B cell (primary cell): ENCODE measurements around the gene CD247. TPM values are rescaled to one million over a fixed set of nuclear protein-coding genes. Genes with fewer than 3 reads are reported as not detected.
A peak's percentile ranks its signal among the peaks of the same experiment; 100 is the strongest.

Source experiments
- ATAC-seq: fragments of 200-7000 bp; cut with Tn5 transposase; one replicate; pipeline ENCODE4 v1.10.0; 2021; ENCODE audit warnings: low read depth, mild to moderate bottlenecking, moderate number of reproducible peaks, moderate library complexity
- CTCF ChIA-PET: fragments of 350-600 bp; sonication (Branson Sonifier 250); formaldehyde crosslinking; loops from one replicate; lab custom pipeline; 2021; ENCODE audit warnings: antibody characterized with exemption, inconsistent platforms; lab: Charles Lee
- POLR2A ChIA-PET: fragments of 350-600 bp; sonication (Branson Sonifier 250); formaldehyde crosslinking; loops from one replicate; lab custom pipeline; 2021; ENCODE audit warnings: antibody characterized with exemption; lab: Charles Lee
- DNase-seq: peaks from one replicate; pipeline ENCODE4 v3.0.0; 2013
- H2AFZ ChIP-seq: 2 replicates; pipeline ENCODE4 v1.6.1; 2012; ENCODE audit warnings: mild to moderate bottlenecking, low read depth, low read length; ENCODE audit not compliant: insufficient read depth, poor library complexity, severe bottlenecking
- H3K27ac ChIP-seq, 2 donors: 1 replicate in 1 of 2; 2 replicates in 1 of 2; pipeline ENCODE4 v1.5.1; 2012 to 2013; ENCODE audit warnings: low read length in 2 of 2, mild to moderate bottlenecking in 2 of 2, moderate library complexity in 1 of 2
- H3K27me3 ChIP-seq, 4 experiments: fragments of 200-600 bp in 1 of 4; sonication (generic) in 1 of 4; replicated peaks in 1 of 4; 1 replicate in 2 of 4; 2 replicates in 2 of 4; pipeline versions ENCODE4 v1.6.1 to v1.7.0; 2013 to 2016; ENCODE audit warnings: low read length in 3 of 4, mild to moderate bottlenecking in 2 of 4, mixed read lengths in 1 of 4, moderate library complexity in 1 of 4; ENCODE audit not compliant: insufficient read depth in 4 of 4, control insufficient read depth in 3 of 4; ENCODE audit errors: control extremely low read depth in 1 of 4
- H3K36me3 ChIP-seq, 2 experiments: replicated peaks in 1 of 2; 1 replicate in 1 of 2; 2 replicates in 1 of 2; pipeline versions ENCODE4 v1.6.1 to v1.7.1; 2013; ENCODE audit warnings: low read length in 1 of 2; ENCODE audit not compliant: insufficient read depth in 2 of 2, control insufficient read depth in 1 of 2; ENCODE audit errors: control extremely low read depth in 1 of 2, extremely low read depth in 1 of 2
- H3K4me1 ChIP-seq, 2 donors: fragments of 200-600 bp in 1 of 2; sonication (generic) in 1 of 2; 1 replicate in 1 of 2; 2 replicates in 1 of 2; pipeline versions ENCODE4 v1.5.1 to v1.6.1; 2013 to 2017; ENCODE audit warnings: low read length in 2 of 2; ENCODE audit not compliant: control insufficient read depth in 2 of 2, insufficient read depth in 2 of 2
- H3K4me2 ChIP-seq: replicated peaks from 2 replicates; pipeline ENCODE3; 2012; ENCODE audit warnings: mild to moderate bottlenecking, low read depth, low read length; ENCODE audit not compliant: poor library complexity, severe bottlenecking
- H3K4me3 ChIP-seq, 5 experiments: fragments of 200-600 bp in 1 of 5; sonication (generic) in 1 of 5; 1 replicate in 3 of 5; 2 replicates in 2 of 5; pipeline versions ENCODE4 v1.5.1 to v1.7.0; 2011 to 2016; ENCODE audit warnings: low read length in 4 of 5, mild to moderate bottlenecking in 4 of 5, low read depth in 2 of 5, control low read depth in 1 of 5, moderate library complexity in 1 of 5; ENCODE audit not compliant: insufficient read depth in 1 of 5; ENCODE audit errors: control extremely low read depth in 1 of 5, extremely low read depth in 1 of 5
- H3K79me2 ChIP-seq: fragments of 200-600 bp; sonication (generic); one replicate; pipeline ENCODE4 v1.6.0; 2016; ENCODE audit warnings: low read length; ENCODE audit not compliant: control insufficient read depth, insufficient read depth
- H3K9ac ChIP-seq: fragments of 200-600 bp; sonication (generic); 2 replicates; pipeline ENCODE4 v1.6.1; 2017; ENCODE audit warnings: mild to moderate bottlenecking, low read length, moderate library complexity
- H3K9me3 ChIP-seq, 3 donors: one replicate each; pipeline versions ENCODE4 v1.6.1 to v1.7.1; 2013; ENCODE audit warnings: low read length in 2 of 3; ENCODE audit not compliant: control insufficient read depth in 2 of 3, insufficient read depth in 1 of 3; ENCODE audit errors: control extremely low read depth in 1 of 3
- H4K20me1 ChIP-seq: 2 replicates; pipeline ENCODE4 v1.6.0; 2012; ENCODE audit warnings: mild to moderate bottlenecking, low read length; ENCODE audit not compliant: insufficient read depth, control insufficient read depth, poor library complexity, severe bottlenecking
- H3K27ac Mint-ChIP-seq: one replicate; pipeline ENCODE4 v1.8.0; 2021; ENCODE audit warnings: mixed read lengths
- H3K27me3 Mint-ChIP-seq: one replicate; pipeline ENCODE4 v1.8.0; 2021; ENCODE audit warnings: mixed read lengths
- H3K4me1 Mint-ChIP-seq: one replicate; pipeline ENCODE4 v1.8.0; 2021; ENCODE audit warnings: mixed read lengths
- H3K4me3 Mint-ChIP-seq: one replicate; pipeline ENCODE4 v1.8.0; 2021; ENCODE audit warnings: mixed read lengths
- H3K9me3 Mint-ChIP-seq: one replicate; pipeline ENCODE4 v1.8.0; 2022; ENCODE audit warnings: mixed read lengths; ENCODE audit not compliant: insufficient read depth
- EZH2 ChIP-seq: IDR thresholded peaks from 2 replicates; pipeline ENCODE4 v1.6.1; 2012; ENCODE audit warnings: borderline replicate concordance, low read depth, mild to moderate bottlenecking, moderate library complexity, low read length; ENCODE audit not compliant: insufficient read depth, poor library complexity, severe bottlenecking
- WGBS: methylation state at CpG from one replicate; pipeline ENCODE4 v1.1.5; 2013; ENCODE audit warnings: missing lambda C conversion rate; ENCODE audit not compliant: insufficient coverage; 5-methylcytosine and 5-hydroxymethylcytosine counted together
- intact Hi-C: fragments of 100-400 bp; cut with micrococcal nuclease; formaldehyde crosslinking; loops from one replicate; pipeline ENCODE4 v1.10.0; 2022
- polyA plus RNA-seq: library from polyadenylated mRNA; depleted of rRNA; stranded (reverse); fragments of >200 nt; gene quantifications from 2 replicates; pipeline ENCODE4 v1.2.3, GENCODE V29; 2012
- total RNA-seq, 2 donors: library from RNA; stranded (reverse); fragments of 120-200 nt in 1 of 2; gene quantifications; 1 replicate in 1 of 2; 2 replicates in 1 of 2; pipeline versions ENCODE4 v1.2.3 to v1.2.4, GENCODE V29; 2013 to 2022
- TF ChIP-seq, protein P1 (sequence below): fragments of 200-600 bp; IDR thresholded peaks from one replicate; pipeline ENCODE4 v1.8.0; 2022; ENCODE audit warnings: antibody characterized with exemption, mild to moderate bottlenecking

CD247 gene
- total and polyA plus RNA-seq, 2 donors (not counting 1 experiment from before 2014, with no cell fraction given): 2.5 to 10.8 TPM

DNA sequence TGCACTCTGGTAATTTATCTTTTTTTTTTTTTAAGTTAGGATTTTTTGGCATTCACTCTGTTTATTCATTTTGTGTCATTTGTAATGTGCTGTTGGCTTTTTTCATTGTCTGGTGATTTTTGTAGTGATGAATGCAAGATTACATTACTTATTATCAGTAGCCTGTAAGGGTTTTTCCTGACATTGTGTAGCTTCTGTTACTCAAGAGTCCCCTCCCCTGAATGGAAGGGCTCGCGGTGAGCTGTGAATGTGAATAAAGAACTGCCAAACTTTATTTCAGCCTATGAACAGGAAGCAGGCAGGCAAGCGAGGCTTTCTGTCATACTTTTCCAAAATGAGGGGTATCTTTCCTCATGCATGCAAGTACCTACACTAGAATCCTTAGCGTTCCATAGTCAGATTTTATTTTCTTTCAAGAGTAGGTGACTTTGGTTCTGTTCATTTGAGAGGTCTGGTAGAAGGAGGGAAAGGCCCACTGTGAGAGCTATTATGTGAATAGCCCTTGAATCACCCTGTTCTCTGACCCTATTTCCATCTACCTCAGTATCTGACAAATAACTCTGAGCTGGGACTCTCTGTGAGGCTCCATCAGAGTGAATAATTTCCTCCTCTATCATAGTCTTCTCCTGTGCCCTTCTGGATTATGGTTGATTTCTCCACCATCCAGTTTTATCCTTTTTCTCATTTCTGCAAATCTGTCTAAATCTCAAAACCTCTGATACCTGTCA is 114.0 kb downstream of the CD247 start:
- no peak for DNase-seq
- no peak overlapping the region for H3K4me3 Mint-ChIP-seq
- H3K36me3 ChIP-seq: peaks cover 0 to 46% of the 10 kb centered on the region in 2 experiments
- no peaks in the 10 kb centered on the region for H3K27me3 ChIP-seq
- H3K27me3 Mint-ChIP-seq: no peaks in the 10 kb centered on the region
- 100% methylated on average over 2 of the region's 4 CpGs for WGBS
- no peak overlapping the region for H3K27ac ChIP-seq
- H3K9ac ChIP-seq: no peak overlapping the region
- H3K4me1 ChIP-seq: no peaks in the 10 kb centered on the region
- no peaks in the 10 kb centered on the region for H3K9me3 Mint-ChIP-seq
- H3K4me1 Mint-ChIP-seq: no peaks in the 10 kb centered on the region
- no peak overlapping the region for H2AFZ ChIP-seq
- POLR2A ChIA-PET: no interaction called here
- no peaks in the 10 kb centered on the region for H4K20me1 ChIP-seq
- intact Hi-C loops: no loop called here
- TF ChIP-seq, protein P1, sequence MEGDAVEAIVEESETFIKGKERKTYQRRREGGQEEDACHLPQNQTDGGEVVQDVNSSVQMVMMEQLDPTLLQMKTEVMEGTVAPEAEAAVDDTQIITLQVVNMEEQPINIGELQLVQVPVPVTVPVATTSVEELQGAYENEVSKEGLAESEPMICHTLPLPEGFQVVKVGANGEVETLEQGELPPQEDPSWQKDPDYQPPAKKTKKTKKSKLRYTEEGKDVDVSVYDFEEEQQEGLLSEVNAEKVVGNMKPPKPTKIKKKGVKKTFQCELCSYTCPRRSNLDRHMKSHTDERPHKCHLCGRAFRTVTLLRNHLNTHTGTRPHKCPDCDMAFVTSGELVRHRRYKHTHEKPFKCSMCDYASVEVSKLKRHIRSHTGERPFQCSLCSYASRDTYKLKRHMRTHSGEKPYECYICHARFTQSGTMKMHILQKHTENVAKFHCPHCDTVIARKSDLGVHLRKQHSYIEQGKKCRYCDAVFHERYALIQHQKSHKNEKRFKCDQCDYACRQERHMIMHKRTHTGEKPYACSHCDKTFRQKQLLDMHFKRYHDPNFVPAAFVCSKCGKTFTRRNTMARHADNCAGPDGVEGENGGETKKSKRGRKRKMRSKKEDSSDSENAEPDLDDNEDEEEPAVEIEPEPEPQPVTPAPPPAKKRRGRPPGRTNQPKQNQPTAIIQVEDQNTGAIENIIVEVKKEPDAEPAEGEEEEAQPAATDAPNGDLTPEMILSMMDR: no peak
- TF ChIP-seq EZH2: no peak
- H3K27ac Mint-ChIP-seq: no peak overlapping the region
- no peak overlapping the region for H3K4me3 ChIP-seq
- no peaks in the 10 kb centered on the region for H3K9me3 ChIP-seq
- CTCF ChIA-PET: interaction anchor here (0.7 to 4.4 kb wide), 3 partner anchors 8 to 129 kb away, joined by 3 to 75 read pairs (median 11); no protein-coding TSS in a partner anchor
- H3K79me2 ChIP-seq: no peaks in the 10 kb centered on the region
- ATAC-seq: no peak
- no peak overlapping the region for H3K4me2 ChIP-seq

GRCh38 chr1:167401260-167401873 is 117.0 kb downstream of the CD247 start:
- H3K27me3 ChIP-seq: no peaks in the 10 kb centered on the region
- H2AFZ ChIP-seq: no peak overlapping the region
- H3K9me3 Mint-ChIP-seq: no peaks in the 10 kb centered on the region
- DNase-seq: peak; percentile 70
- peak overlapping the region; percentile 18 for H3K27ac Mint-ChIP-seq
- H3K79me2 ChIP-seq: no peaks in the 10 kb centered on the region
- H3K9ac ChIP-seq: no peak overlapping the region
- ATAC-seq: peak; percentile 76
- no peak overlapping the region for H3K4me3 Mint-ChIP-seq
- H3K27ac ChIP-seq: no peak overlapping the region
- H3K9me3 ChIP-seq: no peaks in the 10 kb centered on the region
- no peak overlapping the region for H3K4me3 ChIP-seq
- H3K27me3 Mint-ChIP-seq: no peaks in the 10 kb centered on the region
- 87% methylated on average over 5 of the region's 8 CpGs for whole genome bisulfite sequencing
- H3K36me3 ChIP-seq: peaks cover 10 to 69% of the 10 kb centered on the region in 2 experiments
- H4K20me1 ChIP-seq: no peaks in the 10 kb centered on the region
- no peaks in the 10 kb centered on the region for H3K4me1 Mint-ChIP-seq
- H3K4me2 ChIP-seq: no peak overlapping the region
- TF ChIP-seq, protein P1: peak; percentile 82
- TF ChIP-seq EZH2: no peak
- CTCF ChIA-PET: interaction anchor here (0.7 to 4.4 kb wide), 29 partner anchors 8 to 286 kb away, joined by 3 to 75 read pairs (median 4); partner anchors contain the start of gene CREG1
- H3K4me1 ChIP-seq: no peaks in the 10 kb centered on the region
- POLR2A ChIA-PET: no interaction called here
- intact Hi-C loops: loop anchor here (1.0 kb wide), 4 partner anchors 41 to 152 kb away; partner anchors contain the start of gene CREG1
